HCT116 (cell line): ENCODE results near the gene SYAP1.

Experiments used
- ATF3 ChIP-seq: IDR thresholded peaks from 2 replicates; pipeline ENCODE4 v1.6.1; 2012
- CEBPB ChIP-seq: IDR thresholded peaks from 2 replicates; pipeline ENCODE4 v1.6.1; 2012; ENCODE audit warnings: low read depth
- CTCF ChIP-seq, 3 experiments: fragments of 200-600 bp in 1 of 3; sonication (generic) in 1 of 3; IDR thresholded peaks in 2 of 3; conservative IDR thresholded peaks in 1 of 3; 2 replicates each; pipeline ENCODE4 v1.5.1; 2012 to 2017; ENCODE audit warnings: low read depth in 2 of 3, low read length in 2 of 3, antibody characterized with exemption in 1 of 3, borderline replicate concordance in 1 of 3, control low read depth in 1 of 3, mild to moderate bottlenecking in 1 of 3, mixed read lengths in 1 of 3, mixed run types in 1 of 3, moderate library complexity in 1 of 3; ENCODE audit not compliant: insufficient read depth in 1 of 3
- EGR1 ChIP-seq: IDR thresholded peaks from 2 replicates; pipeline ENCODE4 v1.6.1; 2012; ENCODE audit warnings: low read depth
- ELF1 ChIP-seq: IDR thresholded peaks from 2 replicates; pipeline ENCODE4 v1.6.1; 2012; ENCODE audit warnings: low read depth, borderline replicate concordance
- EZH2 ChIP-seq: fragments of 200-600 bp; sonication (generic); IDR thresholded peaks from 2 replicates; pipeline ENCODE4 v1.6.1; 2017; ENCODE audit warnings: antibody characterized with exemption, mixed run types
- MAX ChIP-seq: IDR thresholded peaks from 2 replicates; pipeline ENCODE4 v1.6.1; 2012
- POLR2A ChIP-seq: IDR thresholded peaks from 2 replicates; pipeline ENCODE4 v1.7.0; 2011; ENCODE audit warnings: borderline replicate concordance; ENCODE audit not compliant: insufficient read depth, insufficient read length; ENCODE audit errors: extremely low read depth
- POLR2AphosphoS5 ChIP-seq: IDR thresholded peaks from 2 replicates; pipeline ENCODE4 v1.6.1; 2011; ENCODE audit warnings: mild to moderate bottlenecking, low read depth, low read length, moderate library complexity
- SIN3A ChIP-seq: IDR thresholded peaks from 2 replicates; pipeline ENCODE4 v1.6.1; 2012; ENCODE audit warnings: low read depth
- ZBTB33 ChIP-seq: IDR thresholded peaks from 2 replicates; pipeline ENCODE4 v1.6.1; 2011; ENCODE audit warnings: mild to moderate bottlenecking, low read length, moderate library complexity; ENCODE audit not compliant: insufficient replicate concordance; ENCODE audit errors: extremely low read depth
- ZNF274 ChIP-seq: fragments of 200-500 bp; sonication (Bioruptor generic); IDR thresholded peaks from 2 replicates; pipeline ENCODE4 v1.6.1; 2014; ENCODE audit warnings: mild to moderate bottlenecking, low read depth, low read length, inconsistent platforms

- TF ChIP-seq EZH2 (no peak), POLR2A (no peak), ATF3 (no peak), EGR1 (no peak), POLR2AphosphoS5 (no peak), CTCF (IDR thresholded peaks at IDR 0.05 in 2 of 3, conservative IDR thresholded peaks at IDR 0.05 in 1 of 3; ENCODE audit: borderline replicate concordance in 1 of 3, insufficient read depth in 1 of 3, low read depth in 2 of 3, low read length in 2 of 3) (no peak), MAX (no peak), CEBPB (no peak), ELF1 (no peak), ZBTB33 (no peak), SIN3A (no peak), ZNF274 (no peak)
Measured at GRCh38 chrX:16737024-16737423, 17.6 kb downstream of the SYAP1 start.
